Measurements from ENCODE around the gene HIP1.
"Not testable (repeated sequence)": the region's sequence is repeated elsewhere in the genome, so short reads cannot be mapped to it uniquely, and the experiment has no call there.

HIP1 gene

DNA sequence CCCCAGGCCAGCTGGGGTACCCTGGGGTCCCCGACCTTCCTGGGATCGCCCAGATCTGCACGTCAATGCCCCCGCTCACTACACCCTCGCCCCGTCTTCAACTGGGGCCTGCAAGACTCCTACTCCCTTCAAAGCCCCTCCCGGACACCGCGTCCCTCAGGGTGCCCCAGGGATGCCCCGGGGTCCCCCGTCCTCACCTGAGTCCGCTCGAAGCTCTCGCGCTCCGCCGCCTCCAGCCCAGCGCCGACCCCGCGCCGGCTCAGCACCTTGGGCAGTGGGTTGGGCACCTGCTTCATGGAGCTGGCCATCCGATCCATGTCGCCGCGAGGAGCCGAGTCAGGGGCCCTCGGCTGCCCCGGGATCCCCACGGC lies at the start of gene HIP1:
Gene HIP1 (minus strand): TSS at position 338 of the 371 bp plus-strand sequence. CDS start 21 bp downstream, at position 317.
- DNase-seq, result no peak

DNA sequence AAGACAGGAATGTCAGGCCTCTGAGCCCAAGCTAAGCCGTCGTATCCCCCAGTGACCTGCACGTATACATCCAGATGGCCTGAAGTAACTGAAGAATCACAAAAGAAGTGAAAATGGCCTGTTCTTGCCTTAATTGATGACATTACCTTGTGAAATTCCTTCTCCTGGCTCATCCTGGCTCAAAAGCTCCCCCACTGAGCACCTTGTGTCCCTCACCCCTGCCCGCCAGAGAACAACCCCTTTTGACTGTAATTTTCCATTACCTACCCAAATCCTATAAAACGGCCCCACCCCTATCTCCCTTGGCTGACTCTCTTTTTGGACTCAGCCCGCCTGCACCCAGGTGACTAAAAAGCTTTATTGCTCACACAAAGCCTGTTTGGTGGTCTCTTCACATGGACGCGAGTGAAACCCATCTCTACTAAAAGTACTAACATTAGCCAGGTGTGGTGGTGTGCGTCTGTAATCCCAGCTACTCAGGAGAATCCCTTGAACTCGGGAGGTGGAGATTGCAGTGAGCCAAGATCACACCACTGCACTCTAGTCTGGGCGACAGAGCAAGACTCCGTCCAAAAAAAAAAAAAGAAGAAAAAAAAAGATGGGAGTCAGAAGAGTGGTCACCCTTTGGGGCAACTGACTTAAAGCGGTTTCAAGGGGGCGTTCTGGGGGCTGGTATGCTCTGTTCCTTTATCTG lies 49.6 kb upstream of the HIP1 start:
- not testable (repeated sequence) for DNase-seq

DNA sequence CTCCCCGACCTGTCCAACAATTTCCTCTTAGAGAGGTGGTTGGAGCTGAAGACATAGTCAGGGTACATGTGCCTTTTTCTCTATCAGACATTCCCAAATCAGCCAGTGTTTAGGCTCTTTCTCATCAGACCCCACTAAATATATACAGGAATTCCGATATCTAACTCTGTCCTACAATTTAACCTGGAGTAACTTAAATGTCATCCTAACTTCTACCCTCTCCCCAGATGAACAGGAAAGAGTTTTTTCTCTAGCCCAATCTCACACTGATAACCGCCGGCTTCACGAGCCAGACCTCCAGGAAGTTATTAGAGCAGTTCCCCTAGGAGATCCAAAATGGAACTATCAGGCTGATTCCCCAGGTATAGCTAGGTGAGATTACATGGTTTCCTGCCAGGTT lies 44.3 kb upstream of the HIP1 start:
- not testable (repeated sequence) for DNase-seq

DNA sequence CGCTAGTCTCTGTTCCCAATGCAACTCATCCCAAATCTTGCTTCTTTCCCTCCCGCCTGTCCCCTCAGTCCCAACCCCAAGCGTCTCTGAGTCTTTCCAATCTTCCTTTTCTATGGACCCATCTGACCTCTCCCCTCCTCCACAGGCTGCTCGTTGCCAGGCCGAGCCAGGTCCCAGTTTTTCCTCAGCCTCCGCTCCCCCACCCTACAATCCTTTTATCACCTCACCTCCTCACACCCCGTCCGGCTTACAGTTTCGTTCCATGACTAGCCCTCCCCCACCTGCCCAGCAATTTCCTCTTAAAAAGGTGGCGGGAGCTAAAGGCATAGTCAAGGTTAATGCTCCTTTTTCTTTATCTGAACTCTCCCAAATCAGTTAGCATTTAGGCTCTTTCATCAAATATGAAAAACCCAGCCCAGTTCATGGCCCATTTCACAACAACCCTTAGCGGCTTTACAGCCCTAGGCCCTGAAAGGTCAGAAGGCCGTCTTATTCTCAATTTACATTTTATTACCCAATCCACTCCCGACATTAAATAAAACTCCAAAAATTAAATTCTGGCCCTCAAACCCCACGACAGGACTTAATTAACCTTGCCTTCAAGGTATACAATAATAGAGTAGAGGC lies 42.0 kb upstream of the HIP1 start:
- not testable (repeated sequence) for DNase-seq

DNA sequence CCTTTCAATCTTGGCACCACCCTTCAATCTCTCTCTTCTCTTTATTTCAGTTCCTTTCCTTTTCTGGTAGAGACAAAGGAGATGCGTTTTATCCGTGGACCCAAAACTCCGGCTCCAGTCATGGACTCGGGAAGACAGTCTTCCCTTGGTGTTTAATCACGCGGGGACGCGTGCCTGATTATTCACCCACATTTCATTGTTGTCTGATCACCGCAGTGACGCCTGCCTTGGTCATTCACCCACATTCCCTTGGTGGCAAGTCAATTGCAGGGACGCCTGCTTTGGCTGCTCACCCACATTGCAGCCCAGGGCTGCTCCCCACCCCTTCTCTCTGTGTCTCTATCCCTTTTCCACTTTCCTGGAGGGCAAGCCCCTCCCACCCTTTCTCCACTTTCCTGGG lies 40.8 kb upstream of the HIP1 start:
- DNase-seq, result not testable (repeated sequence)

DNA sequence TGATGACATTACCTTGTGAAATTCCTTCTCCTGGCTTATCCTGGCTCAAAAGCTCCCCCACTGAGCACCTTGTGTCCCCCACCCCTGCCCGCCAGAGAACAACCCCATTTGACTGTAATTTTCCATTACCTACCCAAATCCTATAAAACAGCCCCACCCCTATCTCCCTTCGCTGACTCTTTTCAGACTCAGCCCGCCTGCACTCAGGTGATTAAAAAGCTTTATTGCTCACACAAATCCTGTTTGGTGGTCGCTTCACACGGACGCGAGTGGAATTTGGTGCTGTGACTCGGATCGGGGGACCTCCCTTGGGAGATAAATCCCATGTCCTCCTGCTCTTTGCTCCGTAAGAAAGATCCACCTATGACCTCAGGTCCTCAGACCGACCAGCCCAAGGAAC lies 40.3 kb upstream of the HIP1 start:
- not testable (repeated sequence) for DNase-seq

DNA sequence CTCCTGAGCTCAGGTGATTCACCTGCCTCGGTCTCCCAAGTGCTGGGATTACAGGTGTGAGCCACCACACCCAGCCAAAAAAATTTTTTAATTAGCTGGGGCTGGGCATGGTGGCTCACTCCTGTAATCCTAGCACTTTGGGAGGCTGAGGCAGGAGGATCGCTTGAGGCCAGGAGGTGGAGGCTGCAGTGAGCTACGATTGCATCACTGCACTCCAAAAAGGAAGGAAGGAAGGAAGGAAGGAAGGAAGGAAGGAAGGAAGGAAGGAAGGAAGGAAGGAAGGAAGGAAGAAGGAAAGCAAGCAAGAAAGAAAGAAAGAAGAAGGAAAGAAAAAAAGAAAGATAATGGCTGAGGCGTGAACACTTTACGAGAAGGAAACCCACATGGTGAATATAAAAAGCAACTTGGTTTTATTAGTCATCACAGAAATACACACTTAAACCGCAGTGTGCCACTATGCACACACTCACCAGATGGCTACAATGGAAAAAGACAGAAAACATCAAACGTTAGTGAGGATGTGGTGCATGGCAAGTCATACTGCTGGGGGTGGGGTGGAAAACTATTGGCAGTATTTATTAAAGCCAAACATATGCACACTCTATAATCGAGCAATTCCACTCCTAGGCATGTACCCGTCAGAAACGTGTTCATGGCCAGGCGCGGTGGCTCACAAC lies 37.7 kb upstream of the HIP1 start:
- DNase-seq, result peak; percentile 42 to 50

DNA sequence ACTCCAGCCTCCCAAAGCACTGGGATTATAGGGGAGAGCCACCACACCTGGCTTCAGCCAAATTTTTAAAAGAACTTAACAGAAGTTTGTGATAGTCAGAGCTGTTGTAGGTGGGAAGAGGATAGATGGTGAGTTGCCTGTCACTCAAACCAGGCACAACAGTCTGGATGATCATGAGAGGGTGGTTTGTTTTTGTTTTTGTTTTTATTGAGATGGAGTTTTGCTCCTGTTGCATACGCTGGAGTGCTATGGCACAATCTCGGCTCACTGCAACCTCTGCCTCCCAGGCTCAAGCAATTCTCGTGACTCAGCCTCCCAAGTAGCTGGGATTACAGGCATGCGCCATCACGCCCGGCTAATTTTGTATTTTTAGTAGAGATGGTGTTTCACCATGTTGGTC lies 35.2 kb upstream of the HIP1 start:
- not testable (repeated sequence) for DNase-seq

DNA sequence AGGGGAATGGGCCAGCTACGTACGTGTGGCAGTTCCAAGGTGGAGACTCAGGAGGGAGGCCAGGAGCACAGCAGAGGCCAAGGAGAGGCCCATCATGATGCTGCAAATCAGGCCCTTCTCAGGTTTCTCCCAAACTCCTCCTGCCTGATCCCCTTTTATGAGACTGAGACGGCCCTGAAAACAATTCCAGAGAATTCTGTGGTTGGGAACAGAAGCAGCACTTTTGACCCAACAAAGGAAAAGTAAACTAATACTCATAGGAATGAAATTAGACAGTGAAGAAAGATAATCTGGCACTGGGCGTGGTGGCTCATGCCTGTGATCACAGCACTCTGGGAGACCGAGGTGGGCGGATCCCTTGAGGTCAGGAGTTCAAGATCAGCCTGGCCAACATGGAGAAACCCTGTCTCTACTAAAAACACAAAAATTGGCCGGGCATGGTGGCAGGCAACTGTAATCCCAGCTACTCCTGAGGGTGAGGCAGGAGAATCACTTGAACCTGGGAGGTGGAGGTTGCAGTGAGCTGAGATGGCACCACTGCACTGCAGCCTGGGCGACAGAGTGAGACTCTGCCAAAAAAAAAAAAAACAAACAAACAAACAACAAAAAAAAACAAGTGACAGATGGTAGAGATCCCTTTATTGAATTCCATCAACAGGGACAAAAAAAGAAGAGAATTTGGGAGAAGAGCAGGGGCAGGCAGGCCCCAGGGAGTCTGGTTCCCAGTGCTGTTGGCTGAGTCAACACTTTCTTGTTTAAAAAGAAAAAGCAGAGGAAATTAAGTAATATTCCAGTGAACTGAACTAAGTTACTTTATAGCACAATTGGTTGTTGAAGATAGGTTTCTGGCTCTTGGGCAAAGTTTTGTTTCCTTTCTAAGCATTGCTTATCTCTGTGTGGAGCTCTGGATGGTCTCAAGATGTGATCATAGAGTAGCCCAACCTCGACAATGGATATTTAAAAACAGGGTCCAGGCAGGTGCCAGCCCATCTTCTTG lies 33.6 kb upstream of the HIP1 start, which contains the start of gene CCL26:
Gene CCL26 (minus strand): TSS at position 131 of the 997 bp plus-strand sequence. CDS start 35 bp downstream, at position 96.
- DNase-seq, result no peak

DNA sequence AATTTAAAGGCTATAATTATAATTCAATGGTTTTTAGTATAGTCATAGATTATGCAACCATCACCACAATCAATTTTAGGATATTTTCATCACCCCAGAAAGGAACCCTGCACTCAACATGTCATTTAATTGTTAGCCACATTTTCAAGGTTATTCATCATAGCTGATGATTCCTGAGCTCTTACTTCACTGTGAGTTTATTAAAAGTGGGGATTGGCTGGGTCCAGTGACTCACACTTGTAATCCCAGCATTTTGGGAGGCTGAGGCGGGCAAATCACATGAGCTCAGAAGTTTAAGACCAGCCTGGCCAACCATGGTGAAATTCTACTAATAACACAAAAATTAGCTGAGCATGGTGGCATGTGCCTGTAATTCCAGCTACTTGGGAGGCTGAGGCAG lies 32.5 kb upstream of the HIP1 start:
- DNase-seq, result no peak

DNA sequence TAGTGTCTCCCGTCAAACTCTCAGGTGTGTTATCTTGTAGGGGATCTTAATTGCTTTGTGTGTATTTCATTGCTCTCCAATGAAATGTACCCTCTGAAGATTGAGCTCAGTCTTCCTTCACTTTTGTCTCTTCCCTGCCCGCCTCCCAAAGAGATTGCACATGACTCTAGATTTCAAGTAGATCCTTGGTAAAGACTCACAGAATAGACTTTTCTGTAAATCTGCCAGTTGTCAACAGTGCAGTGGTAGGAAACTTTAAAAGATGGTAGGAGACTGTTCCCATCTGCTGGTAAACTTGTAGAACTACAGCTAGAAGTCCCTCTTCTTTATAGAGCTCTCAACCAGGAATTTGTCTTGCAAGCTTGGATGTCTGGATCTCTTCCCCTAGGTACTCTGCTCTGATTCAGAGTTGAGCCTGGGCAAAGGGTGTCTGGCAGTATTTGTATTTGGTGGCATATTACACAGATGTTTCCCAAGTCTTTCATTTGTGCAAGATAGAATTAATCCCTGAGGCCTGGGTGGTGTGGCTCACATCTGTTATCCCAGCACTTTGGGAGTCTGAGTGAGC lies 23.7 kb upstream of the HIP1 start:
- no peak for DNase-seq

DNA sequence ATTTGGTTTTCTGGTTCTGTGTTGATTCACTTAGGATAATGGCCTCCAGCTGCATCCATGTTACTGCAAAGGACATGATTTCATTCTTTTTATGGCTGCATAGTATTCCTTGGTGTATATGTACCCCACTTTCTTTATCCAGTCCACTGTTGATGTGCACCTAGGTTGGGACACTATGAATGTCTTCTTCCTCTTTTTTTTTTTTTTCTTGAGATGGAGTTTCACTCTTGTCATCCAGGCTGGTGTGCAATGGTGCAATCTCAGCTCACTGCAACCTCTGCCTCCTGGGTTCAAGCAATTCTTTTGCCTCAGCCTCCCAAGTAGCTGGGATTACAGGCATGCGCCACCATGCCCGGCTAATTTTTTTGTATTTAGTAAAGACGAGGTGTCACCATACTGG lies 23.1 kb upstream of the HIP1 start:
- DNase-seq, result not testable (repeated sequence)

DNA sequence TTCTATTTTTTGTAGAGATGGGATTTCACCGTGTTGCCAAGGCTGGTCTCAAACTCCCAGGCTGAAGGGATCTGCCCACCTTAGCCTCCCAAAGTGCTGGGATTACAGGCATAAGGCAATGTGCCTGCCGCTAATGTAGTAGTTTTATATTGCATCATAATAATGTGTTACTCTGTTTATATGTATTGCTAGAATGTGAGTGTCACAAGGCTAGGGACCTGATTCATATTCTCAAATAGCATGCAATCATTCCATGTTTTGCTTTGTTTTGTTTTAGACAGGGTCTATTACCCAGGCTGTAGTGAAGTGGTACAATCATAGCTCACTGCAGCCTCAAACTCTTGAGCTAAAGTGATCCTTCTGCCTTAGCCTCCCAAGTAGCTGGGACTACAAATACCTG lies 19.8 kb upstream of the HIP1 start:
- DNase-seq, result no peak

DNA sequence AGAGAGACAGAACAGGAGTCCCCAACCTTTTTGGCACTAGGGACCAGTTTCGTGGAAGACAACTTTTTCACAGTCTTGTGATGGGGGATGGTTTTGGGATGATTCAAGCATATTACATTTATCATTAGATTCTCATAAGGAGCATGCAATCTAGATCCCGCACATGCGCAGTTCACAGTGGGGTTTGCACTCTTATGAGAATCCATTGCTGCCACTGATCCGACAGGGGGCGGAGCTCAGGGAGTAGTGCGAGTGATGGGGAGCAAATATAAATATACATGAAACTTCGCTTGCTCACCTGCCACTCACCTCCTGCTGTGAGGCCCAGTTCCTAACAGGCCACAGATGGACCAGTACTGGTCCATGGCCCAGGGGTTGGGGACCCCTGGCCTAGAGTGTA lies 19.1 kb upstream of the HIP1 start:
- DNase-seq, result no peak

DNA sequence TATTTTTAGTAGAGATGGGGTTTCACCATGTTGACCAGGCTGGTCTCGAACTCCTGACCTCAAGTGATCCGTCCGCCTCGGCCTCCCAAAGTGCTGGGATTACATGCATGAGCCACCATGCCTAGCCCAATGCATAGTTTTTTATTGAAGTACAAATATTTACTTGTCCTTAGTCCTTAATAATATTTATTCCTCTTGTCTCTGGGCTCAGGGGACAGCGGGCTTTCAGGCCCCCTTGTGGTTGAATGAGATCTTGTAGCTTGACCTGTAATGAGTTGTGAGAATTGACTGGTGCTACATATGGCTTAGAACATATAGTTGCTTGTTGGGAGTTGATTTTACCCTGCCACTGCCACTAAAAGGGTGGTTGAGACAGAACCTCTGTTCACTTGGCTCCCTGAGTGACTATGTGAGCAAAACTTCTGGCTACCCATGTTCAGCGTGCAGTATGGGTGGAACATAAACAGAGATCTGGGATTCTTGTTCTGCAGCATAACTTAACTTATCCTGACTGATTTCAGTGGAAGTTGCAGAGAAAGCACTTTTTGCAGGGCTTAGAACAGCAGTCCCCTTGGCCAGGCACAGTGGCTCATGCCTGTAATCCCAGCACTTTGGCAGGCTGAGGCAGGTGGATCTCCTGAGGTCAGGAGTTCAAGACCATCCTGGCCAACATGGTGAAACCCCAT lies 18.4 kb upstream of the HIP1 start:
- no peak for DNase-seq

DNA sequence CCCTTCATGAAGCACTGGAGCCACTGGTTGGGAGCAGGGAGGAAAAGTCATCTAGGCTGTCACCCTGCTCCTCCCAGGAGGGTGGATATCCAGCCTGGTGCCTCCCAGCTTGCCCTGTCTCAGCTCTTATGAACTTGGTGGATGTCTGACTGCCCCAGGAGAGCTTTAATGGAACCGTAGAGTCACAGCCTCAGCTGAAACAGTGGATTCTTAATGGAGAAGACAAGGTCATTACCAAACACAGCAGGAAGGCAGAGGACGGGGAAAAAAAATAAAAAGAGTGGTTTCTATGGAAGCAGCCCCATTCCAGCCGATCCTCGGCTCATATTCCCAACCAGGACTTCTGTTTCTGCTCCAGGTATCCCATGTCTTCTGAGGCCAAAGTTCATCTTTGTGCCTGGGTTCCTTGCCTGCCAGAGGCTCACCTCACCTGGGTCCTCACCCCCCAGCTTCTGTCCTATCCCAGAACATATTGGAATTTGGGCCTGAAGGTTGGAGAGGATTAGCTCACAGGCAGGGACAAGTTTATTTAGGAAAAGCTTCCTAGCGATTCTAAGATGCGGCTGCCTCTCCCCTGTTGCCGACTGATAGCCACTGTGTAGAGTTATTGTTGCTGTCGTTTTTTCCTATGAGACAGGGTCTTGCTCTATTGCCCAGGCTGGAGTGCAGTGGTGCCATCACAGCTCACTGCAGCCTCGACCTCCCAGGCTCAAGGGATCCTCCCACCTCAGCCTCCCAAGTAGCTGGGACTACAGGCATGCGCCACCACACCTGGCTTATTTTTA lies 17.7 kb upstream of the HIP1 start:
- DNase-seq, result no peak

DNA sequence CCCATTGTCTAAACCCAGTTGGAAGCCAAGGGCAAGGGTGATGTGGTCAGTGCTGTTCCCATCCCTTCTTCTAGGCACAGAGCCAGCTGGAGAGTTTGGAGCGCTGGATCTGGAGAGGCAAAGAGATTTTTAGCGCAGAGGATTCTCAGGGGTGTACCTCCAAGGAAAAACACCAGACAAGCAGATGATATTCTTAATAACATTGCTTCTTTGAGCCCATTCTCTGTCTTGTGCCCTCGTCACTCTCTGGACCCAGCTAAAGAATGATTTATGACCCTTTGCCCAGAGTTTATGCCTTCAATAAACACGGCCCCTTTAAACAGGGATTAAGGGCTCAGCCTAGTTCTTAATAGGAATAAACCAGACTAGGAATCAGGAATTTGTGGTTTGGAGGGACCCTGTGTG lies 4.7 kb upstream of the HIP1 start:
- DNase-seq, result no peak

DNA sequence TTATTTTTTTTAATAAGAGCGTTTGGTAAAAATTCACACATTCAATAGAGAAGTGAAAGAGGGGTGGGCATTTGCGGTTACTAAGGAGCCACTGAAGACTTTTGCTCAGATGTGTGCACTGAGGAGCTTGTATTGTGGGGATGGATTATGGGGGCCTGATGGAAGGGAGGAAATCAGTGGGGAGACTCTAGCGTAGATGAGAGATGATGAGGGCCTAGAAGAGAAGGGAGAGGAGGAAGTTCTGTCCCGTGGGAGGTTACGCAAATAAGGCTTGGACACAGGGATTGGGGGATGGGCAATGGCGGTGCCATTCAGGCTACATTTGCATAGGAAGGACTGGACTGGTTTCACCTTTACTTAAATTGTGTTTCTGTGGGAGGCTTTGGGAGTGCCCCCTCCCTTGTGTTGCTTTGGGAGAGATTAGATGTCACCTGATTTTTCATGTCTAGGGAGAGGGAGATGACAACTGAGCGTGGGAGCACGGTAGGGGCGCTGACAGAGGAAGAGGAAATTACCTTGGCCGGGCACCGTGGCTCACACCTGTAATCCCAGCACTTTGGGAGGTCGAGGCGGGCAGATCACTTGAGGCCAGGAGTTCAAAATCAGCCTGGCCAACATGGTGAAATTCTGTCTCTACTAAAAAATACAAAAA lies 2.2 kb upstream of the HIP1 start:
- no peak for DNase-seq

DNA sequence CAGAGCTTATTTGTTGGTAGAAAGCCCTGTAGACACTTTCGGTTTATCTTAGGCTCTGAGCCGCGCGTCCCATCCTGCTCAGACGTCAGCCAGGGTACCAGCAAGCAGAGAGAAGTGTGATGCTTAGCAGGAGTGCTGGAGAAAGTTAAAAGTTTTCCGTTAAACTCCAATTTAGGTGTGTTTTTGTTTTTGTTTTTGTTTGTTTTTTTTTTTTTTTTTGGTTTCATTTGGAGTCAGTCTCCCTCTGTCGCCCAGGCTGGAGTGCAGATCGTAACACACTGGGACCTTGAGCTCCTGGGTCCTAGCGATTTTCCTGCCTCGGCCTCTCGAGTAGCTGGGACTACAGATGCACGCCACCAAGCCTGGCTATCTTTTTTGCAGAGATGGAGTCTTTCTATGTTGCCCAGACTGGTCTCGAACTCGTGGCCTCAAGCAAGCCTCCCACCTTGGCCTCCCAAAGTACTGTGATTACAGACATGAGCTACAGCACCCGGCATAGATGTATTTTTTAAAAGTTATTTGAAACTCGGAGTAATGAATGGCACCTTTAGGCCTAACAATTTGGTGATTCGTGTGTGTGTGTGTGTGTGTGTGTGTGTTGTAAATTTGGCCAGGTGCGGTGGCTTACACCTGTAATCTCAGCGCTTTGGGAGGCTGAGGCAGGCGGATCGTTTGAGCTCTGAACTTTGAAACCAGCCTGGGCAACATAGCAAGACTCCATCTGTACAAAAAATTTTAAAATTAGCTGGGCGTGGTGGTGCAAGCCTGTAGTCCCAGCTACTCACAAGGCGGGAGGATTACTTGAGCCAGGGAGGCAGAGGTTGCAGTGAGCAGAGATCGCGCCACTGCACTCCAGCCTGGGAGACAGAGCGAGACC lies 1.3 kb upstream of the HIP1 start:
- no peak for DNase-seq
